NCI-H2029 (cell line): ENCODE results near the gene ATF7.
"Not testable (repeated sequence)": the region's sequence is repeated elsewhere in the genome, so short reads cannot be mapped to it uniquely, and the experiment has no call there.

ENCODE experiments used
- DNase-seq: peaks from one replicate; lab custom pipeline; 2025; lab: John Stamatoyannopoulos, UW

The ATF7 gene

GRCh38 chr12:53626702-53627169 is 554 bp upstream of the ATF7 start:
- no peak for DNase-seq

DNA sequence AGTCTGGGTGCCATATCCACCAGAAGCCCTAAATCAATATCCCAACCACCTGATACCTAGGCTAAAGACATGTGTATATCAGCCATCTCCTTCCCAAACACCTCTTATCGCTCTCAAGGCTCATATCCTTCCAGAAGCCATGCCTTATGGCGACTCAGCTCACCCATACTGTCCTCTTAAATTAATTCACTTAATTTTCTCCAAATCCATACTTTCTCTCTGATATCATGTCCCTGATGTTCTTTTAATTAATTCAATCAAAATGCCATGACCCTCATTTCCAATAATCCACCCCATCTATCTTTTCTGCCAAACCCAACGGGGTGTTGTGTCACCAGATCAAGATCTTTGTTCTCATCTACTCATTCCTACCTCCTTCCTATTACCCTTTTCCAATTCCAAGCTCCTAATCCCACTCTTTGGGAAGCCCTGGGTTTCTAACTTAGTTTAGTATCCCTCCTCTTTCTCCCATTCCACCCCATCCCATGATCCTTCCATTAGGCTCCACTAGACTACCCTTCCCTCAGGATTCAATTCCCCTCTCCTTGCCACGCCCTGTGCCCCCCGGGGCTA is 723 bp downstream of the ATF7 start:
- no peak for DNase-seq

DNA sequence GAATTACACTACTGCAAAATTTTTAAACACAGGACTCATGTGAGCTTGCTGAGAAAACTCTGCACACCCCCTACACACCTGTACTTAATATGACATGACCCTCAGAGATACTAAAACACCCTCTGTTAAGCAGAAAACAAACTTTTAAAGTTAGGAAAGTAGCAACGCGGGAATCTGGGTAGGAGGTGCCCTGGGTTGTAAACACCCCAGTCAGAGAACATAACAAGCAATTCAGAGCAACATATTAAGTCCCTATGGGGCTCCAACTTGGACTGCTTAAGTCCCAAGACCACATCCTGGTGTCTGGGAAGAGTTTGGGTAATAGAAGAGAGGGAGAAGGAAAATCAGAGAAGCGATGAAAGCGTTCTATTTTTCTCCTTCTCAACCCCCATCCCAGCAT is 1.2 kb downstream of the ATF7 start:
- DNase-seq, result no peak

- DNase-seq, result no peak
Measured at GRCh38 chr12:53624458-53624857, 1.7 kb downstream of the ATF7 start.

DNA sequence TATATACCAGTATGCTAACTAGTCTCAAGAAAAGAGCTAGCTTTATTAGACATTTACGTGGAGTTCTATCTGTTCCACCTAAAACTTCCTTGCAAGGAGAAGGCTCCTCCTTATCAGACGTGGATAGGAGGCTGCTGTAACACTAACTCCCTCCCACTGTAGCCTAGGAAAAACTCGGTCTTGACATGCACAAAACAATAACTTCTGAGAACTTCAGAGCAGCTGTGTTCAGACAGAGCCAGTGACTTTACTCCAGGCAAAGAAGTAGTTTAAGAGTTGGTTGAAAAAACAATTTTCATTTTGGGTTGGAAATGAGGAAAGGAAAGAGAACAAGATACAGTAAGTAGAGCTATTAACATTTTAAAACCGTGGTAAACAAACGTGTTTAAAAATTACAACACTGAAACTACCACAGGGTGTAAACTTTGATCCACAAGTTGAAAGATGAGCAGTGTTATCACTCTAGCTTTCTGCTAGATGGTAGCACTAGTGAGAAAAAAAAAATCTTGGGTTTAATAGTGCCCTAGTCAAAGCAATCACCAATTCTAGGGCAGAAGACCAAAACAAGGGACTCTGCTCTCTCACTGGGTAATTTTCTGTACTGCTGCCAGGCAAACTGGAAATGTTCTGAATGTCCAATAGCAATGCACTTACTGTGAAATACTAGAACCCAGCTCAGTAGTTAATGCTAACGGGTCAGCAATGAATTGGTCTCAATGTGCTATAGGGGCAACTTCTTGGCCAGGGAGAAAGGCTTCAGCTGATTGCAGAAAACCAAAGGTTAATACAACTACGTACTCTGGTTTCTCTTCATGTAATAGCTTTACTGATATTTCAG is 2.4 kb downstream of the ATF7 start:
- DNase-seq, result no peak

- DNase-seq, result no peak
Measured at GRCh38 chr12:53622724-53623123, 3.5 kb downstream of the ATF7 start.

GRCh38 chr12:53618275-53618674 is 7.9 kb downstream of the ATF7 start:
- no peak for DNase-seq

GRCh38 chr12:53617700-53618099 is 8.5 kb downstream of the ATF7 start:
- no peak for DNase-seq

DNA sequence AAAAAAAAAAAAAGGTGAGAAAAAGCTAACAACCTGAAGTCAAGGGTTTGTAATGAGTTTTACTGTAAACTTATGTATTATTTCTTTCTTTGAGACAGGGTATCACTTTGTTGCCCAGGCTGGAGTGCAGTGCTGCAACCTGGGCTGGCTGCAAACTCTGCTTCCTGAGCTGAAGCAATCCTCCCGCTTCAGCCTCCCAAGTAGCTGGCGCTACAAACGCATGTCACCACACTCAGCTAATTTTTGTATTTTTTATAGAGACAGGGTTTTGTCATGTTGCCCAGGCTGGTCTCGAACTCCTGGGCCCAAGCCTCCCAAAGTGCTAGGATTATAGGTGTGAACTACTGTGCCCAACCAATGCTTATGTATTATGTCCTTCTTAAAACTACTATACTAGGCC is 9.2 kb downstream of the ATF7 start:
- DNase-seq, result no peak

DNA sequence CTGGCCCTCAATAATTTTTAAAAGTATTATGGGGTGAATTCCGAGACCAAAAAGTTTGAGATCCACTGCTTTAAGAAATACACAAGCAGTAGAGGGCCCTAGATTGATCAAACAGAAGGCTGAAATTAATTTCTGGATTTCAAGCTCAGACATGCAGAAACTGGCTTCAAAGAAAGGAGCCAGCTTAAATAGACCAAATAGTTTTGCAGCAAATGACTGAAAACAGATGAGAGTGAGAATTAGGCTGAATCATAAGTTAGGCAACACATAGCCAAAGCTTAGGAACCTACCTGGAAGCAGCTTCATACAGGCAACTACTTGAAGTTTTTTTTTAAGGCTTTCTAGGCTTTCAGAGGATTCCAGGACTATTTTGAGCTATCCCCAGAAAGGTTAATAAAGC is 12.4 kb downstream of the ATF7 start:
- DNase-seq, result no peak

DNA sequence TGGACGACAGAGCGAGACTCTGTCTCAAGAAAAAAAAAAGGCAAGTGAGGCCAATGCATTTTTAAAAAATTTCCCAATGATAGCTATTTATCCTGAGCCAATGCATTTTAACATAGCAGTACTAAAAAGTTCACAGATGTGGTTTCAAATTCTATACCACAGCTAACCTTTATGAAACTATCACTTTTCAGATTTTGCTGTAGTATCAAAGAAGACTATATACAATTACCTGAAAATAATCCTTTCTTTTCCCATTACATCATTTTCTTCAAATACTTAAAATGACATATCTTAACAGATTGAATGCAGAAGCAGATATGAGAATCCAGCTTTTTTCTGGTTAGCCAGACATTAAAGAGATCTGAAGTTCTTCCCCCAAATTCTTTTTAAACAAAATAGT is 13.2 kb downstream of the ATF7 start:
- DNase-seq, result no peak

- DNase-seq, result no peak
Measured at GRCh38 chr12:53611304-53611703, 14.9 kb downstream of the ATF7 start.

- not testable (repeated sequence) for DNase-seq
Measured at GRCh38 chr12:53606688-53607087, 19.5 kb downstream of the ATF7 start.

- no peak for DNase-seq
Measured at GRCh38 chr12:53604581-53604980, 21.6 kb downstream of the ATF7 start.

GRCh38 chr12:53603804-53604203 is 22.4 kb downstream of the ATF7 start:
- no peak for DNase-seq

DNA sequence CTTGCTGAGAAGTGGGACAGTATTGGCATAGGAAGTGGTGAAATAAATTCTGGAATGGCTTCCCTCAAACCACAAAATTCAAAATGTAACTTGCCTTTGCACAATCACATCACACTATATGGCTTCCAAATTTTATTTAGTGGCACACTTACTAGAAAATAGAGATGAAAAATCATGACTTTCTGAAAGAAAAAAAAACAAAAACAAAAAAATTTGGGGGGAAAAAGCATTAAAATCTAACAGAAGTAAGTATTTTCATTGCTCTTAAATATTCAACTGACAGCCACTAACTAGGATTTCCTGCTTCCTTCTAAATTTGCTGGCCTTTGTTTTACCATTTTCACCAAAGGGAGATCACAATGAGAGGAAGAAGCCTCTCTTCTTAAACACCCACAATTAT is 23.0 kb downstream of the ATF7 start:
- no peak for DNase-seq

GRCh38 chr12:53602176-53602864 is 23.9 kb downstream of the ATF7 start:
- DNase-seq, result no peak

GRCh38 chr12:53601296-53601847 is 24.8 kb downstream of the ATF7 start:
- DNase-seq, result peak; percentile 19

DNA sequence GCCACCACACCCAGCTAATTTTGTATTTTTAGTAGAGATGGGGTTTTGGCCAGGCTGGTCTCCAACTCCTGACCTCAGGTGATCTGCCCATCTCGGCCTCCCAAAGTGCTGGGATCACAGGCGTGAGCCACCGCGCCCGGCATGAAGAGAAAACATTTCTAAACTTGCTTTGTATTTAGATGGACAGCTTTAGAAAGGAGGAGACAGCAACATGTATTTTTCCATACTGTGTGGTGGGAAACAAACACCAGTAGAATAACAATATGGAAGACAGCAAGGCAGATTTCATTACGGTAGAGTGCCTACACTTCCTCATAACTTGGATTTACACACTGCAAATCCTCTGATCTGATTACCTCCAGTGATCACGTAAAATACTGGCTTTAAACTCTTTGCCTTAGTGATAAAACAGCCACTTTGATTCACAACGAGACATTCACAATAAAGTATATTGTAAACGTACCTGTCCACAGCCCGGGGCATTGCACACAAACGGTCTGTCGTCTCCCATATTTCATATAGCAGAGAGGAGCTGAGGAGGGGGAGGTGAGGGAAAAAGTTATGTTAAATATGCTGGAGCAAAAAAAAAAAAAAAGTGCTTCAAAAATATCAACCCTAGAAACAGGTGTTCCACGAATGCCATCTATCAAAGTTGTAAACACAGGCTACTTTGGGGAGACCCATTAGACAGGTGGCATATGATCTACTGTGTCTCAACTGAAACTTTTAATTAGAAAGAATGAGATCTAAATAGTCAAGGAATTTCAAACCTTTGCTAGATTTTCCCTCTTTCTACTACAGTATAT is 25.5 kb downstream of the ATF7 start:
- no peak for DNase-seq

DNA sequence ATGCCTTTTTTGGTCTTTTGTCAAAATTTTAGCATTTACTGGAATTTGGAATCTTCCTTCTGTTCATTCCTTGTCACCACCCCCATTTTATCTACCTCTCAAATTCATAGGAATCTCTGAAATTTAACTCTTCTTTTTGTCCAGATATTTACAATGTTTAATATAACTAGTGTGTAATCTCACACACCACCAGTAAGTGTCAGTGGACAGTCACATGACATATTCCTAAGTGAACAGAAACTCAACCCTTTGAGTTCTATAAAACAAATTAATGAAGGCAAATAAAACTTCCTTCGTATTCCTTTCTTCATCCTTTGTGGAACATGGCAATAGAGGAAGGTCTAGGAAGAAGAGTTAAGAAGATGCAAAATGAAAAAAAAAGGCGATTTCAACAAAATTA is 26.6 kb downstream of the ATF7 start:
- DNase-seq, result no peak

GRCh38 chr12:53598971-53599370 is 27.2 kb downstream of the ATF7 start:
- not testable (repeated sequence) for DNase-seq

DNA sequence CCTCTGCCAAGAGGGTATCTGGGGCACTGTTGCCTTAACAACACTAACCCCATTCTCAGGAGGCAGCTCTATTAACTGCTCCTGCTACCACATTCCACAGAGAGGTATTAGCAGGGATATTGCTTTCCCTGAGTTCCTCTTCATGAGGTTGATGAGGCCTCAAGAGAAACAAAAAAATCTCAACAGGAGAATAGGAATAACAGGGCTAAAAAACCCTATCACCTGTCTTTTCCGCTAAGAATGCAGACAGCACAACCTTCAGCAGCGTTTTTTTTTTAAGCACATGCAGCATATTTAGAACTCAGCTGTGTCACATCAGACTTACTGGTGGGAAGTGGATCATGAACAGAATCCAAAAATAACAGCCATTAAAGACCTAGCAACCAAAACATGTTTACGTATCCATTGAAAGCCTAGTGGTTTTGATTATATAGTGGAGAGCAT is 29.2 kb downstream of the ATF7 start:
- DNase-seq, result peak; percentile 48
